ENCODE results near the gene SERPINB8. TPM values are rescaled to one million over a fixed set of nuclear protein-coding genes. Genes with fewer than 3 reads are reported as not detected.
"Not testable (repeated sequence)": the region's sequence is repeated elsewhere in the genome, so short reads cannot be mapped to it uniquely, and the experiment has no call there.

Gene SERPINB8, protein sequence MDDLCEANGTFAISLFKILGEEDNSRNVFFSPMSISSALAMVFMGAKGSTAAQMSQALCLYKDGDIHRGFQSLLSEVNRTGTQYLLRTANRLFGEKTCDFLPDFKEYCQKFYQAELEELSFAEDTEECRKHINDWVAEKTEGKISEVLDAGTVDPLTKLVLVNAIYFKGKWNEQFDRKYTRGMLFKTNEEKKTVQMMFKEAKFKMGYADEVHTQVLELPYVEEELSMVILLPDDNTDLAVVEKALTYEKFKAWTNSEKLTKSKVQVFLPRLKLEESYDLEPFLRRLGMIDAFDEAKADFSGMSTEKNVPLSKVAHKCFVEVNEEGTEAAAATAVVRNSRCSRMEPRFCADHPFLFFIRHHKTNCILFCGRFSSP
- polyA plus RNA-seq (ENCODE audit: insufficient read length in 3 of 3) = 1 to 10 TPM; 3.2 to 4.5 (median 3.9) TPM

DNA sequence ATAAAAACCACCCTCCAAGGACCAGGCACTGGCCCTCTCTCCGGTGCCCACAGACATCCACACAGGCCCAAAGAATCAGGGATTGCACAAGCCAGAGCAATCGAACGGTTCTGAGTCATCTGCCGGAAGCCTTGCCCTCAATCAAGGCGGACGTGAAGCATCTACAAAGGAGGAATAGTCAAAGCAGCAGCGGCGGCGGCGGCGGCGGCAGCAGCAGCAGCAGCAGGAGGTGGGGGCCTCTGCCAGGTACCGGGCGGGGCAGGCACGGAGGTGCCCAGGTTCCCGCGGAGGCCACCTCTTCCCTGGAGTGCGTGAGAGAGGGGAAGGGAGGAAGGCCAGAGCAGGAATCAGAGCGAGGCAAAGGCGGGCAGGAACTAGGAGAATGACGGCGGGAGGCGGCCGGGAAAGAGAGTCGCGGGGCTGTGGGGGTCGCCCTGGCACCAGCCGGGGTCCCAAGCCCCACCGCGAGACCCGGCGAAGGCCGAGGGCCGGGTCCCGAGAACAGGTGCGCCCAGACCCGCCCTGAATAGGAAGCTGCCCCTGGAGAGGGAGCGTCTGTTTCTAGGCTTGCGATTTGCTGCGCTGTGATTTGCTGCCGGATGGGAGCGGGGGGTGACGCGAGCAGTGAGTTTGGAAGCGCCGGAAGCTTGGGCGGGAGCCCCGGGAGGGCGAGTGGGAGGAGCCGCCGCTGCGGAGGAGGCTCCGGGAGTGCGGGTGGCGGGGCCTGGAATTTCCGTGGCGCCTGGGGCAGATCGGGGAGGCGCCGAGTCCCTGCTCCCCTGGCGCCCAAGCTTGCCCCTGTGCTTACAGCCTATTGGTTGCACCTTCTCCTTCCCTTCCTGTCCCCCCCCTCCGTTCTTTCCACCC lies at the start of gene SERPINB8:
Gene SERPINB8, plus strand, starts transcription at position 140 of the 867 bp plus-strand sequence. CDS start 8,228 bp downstream, outside the sequence.
- DNase-seq (ENCODE audit: low read depth in 3 of 3, low spot score in 2 of 3) = peak; percentile 81 to 85 (median 83)

GRCh38 chr18:63922049-63922448 lies 47.8 kb upstream of the SERPINB8 start:
- DNase-seq (ENCODE audit: low read depth in 3 of 3, low spot score in 2 of 3) = no peak

- no peak for DNase-seq (ENCODE audit: low read depth in 3 of 3, low spot score in 2 of 3)
These were observed 45.3 kb upstream of the SERPINB8 start for GRCh38 chr18:63924551-63924950.

DNA sequence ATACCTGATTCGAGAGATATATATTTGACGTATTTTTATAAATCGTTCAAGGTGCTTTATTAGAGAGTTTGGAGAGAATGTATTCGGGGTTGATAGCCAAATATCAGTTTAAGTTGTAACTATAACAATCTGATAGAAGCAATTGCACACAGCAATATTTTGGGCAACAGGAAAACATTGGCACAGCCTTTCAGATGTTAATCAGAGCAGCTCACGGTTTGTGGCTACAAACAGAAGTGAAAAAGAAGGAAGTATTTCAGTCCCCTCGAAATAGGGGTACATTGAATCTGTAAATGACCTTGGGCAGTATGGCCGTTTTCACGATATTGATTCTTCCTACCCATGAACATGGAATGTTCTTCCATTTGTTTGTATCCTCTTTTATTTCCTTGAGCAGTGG lies 41.5 kb upstream of the SERPINB8 start:
- DNase-seq (ENCODE audit: low read depth in 3 of 3, low spot score in 2 of 3) = no peak

GRCh38 chr18:63929369-63929768 lies 40.5 kb upstream of the SERPINB8 start:
- DNase-seq (ENCODE audit: low read depth in 3 of 3, low spot score in 2 of 3) = not testable (repeated sequence)

- no peak for DNase-seq (ENCODE audit: low read depth in 3 of 3, low spot score in 2 of 3)
These were observed 39.0 kb upstream of the SERPINB8 start for GRCh38 chr18:63930773-63931354.

- peak; percentile 25 to 44 (median 39) for DNase-seq (ENCODE audit: low read depth in 3 of 3, low spot score in 2 of 3)
These were observed 33.5 kb upstream of the SERPINB8 start for GRCh38 chr18:63936156-63936931.

- no peak for DNase-seq (ENCODE audit: low read depth in 3 of 3, low spot score in 2 of 3)
These were observed 32.9 kb upstream of the SERPINB8 start for GRCh38 chr18:63936932-63937393.

- no peak for DNase-seq (ENCODE audit: low read depth in 3 of 3, low spot score in 2 of 3)
These were observed 29.9 kb upstream of the SERPINB8 start for GRCh38 chr18:63940008-63940407.

- DNase-seq (ENCODE audit: low read depth in 3 of 3, low spot score in 2 of 3) = not testable (repeated sequence)
These were observed 29.3 kb upstream of the SERPINB8 start for GRCh38 chr18:63940543-63941050.

- no peak for DNase-seq (ENCODE audit: low read depth in 3 of 3, low spot score in 2 of 3)
These were observed 22.7 kb upstream of the SERPINB8 start for GRCh38 chr18:63947051-63947790.

GRCh38 chr18:63949068-63949737 lies 20.7 kb upstream of the SERPINB8 start, which contains the start of gene HMSD:
Gene HMSD, plus strand, starts transcription at chr18:63949301. Its CDS starts 4,155 bp downstream, at chr18:63953456.
- no peak for DNase-seq (ENCODE audit: low read depth in 3 of 3, low spot score in 2 of 3)

DNA sequence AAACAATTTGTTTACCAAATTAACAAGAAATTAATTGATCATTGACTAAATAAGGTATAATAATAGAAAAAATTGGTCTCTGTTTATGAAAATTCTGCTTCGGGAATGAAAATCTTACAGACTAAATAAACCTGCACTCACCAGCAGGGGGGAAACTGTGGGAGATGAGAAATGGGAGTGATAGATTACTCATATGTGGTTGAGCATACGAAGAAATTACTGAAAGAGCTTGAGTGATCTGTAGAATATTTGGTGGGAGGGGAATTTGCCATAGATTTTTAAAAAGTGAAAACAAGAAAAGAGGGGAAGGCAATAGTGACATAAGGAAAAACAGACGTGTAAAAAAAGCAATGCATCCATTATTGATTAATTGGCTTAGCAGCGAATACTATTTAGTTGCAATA lies 18.6 kb upstream of the SERPINB8 start:
- DNase-seq (ENCODE audit: low read depth in 3 of 3, low spot score in 2 of 3) = no peak

- DNase-seq (ENCODE audit: low read depth in 3 of 3, low spot score in 2 of 3) = no peak
These were observed 16.1 kb upstream of the SERPINB8 start for GRCh38 chr18:63953811-63954210.

GRCh38 chr18:63956755-63957154 lies 13.1 kb upstream of the SERPINB8 start:
- no peak for DNase-seq (ENCODE audit: low read depth in 3 of 3, low spot score in 2 of 3)

- DNase-seq (ENCODE audit: low read depth in 3 of 3, low spot score in 2 of 3) = no peak
These were observed 9.0 kb upstream of the SERPINB8 start for GRCh38 chr18:63960891-63961290.

- no peak for DNase-seq (ENCODE audit: low read depth in 3 of 3, low spot score in 2 of 3)
These were observed 8.4 kb upstream of the SERPINB8 start for GRCh38 chr18:63961435-63961980.

GRCh38 chr18:63962137-63962536 lies 7.7 kb upstream of the SERPINB8 start:
- no peak for DNase-seq (ENCODE audit: low read depth in 3 of 3, low spot score in 2 of 3)
